ENCODE results near the gene NUMBL. TPM values are rescaled to one million over a fixed set of nuclear protein-coding genes. Genes with fewer than 3 reads are reported as not detected.

Gene NUMBL
- total RNA-seq, 1 donor from 2014 or later, result 17.7 TPM

GRCh38 chr19:40646743-40647254, 43.7 kb downstream of the NUMBL start:
- no peaks in the 10 kb centered on the region for H3K9me3 ChIP-seq
- intact Hi-C loops (cut with DNase I), result no loop called here
- ATAC-seq (peak in 1 of 2 donors; percentile 27), DNase-seq (peak; percentile 9)
- no peak overlapping the region for H3K4me3 ChIP-seq
- TF ChIP-seq CTCF (IDR thresholded peaks at IDR 0.05), result no peak
- peak overlapping the region; percentile 65 for H3K27ac ChIP-seq
- H3K27me3 ChIP-seq (ENCODE audit: low read depth), result no peaks in the 10 kb centered on the region
- H3K4me1 ChIP-seq, result peaks cover 17% of the 10 kb centered on the region
- no peaks in the 10 kb centered on the region for H3K36me3 ChIP-seq

- Histone ChIP-seq H3K36me3 (no peaks in the 10 kb centered on the region), H3K9me3 (no peaks in the 10 kb centered on the region), H3K4me3 (no peak overlapping the region), H3K4me1 (peaks cover 23% of the 10 kb centered on the region), H3K27ac (no peak overlapping the region), H3K27me3 (ENCODE audit: low read depth) (no peaks in the 10 kb centered on the region)
- TF ChIP-seq CTCF (IDR thresholded peaks at IDR 0.05), result no peak
- intact Hi-C loops (cut with DNase I), result no loop called here
- no peak for DNase-seq
- no peak for ATAC-seq
Measured at GRCh38 chr19:40642757-40643305, 47.6 kb downstream of the NUMBL start.

GRCh38 chr19:40642051-40642706, 48.3 kb downstream of the NUMBL start:
- TF ChIP-seq CTCF (IDR thresholded peaks at IDR 0.05), result no peak
- no peaks in the 10 kb centered on the region for H3K27me3 ChIP-seq (ENCODE audit: low read depth)
- H3K36me3 ChIP-seq, result no peaks in the 10 kb centered on the region
- H3K4me1 ChIP-seq, result peaks cover 23% of the 10 kb centered on the region
- intact Hi-C loops (cut with DNase I), result no loop called here
- H3K9me3 ChIP-seq, result no peaks in the 10 kb centered on the region
- no peak overlapping the region for H3K27ac ChIP-seq
- DNase-seq, result no peak
- H3K4me3 ChIP-seq, result no peak overlapping the region
- no peak for ATAC-seq

- TF ChIP-seq CTCF (IDR thresholded peaks at IDR 0.05), result no peak
- peak overlapping the region; percentile 46 for H3K27ac ChIP-seq
- H3K4me1 ChIP-seq, result peaks cover 14% of the 10 kb centered on the region
- H3K9me3 ChIP-seq, result no peaks in the 10 kb centered on the region
- ATAC-seq, result no peak
- peaks cover 6% of the 10 kb centered on the region for H3K27me3 ChIP-seq (ENCODE audit: low read depth)
- DNase-seq, result no peak
- H3K4me3 ChIP-seq, result no peak overlapping the region
- intact Hi-C loops (cut with DNase I), result no loop called here
- H3K36me3 ChIP-seq, result no peaks in the 10 kb centered on the region
Measured at GRCh38 chr19:40641281-40641680, 49.2 kb downstream of the NUMBL start.

- Histone ChIP-seq H3K4me1 (peaks cover 14% of the 10 kb centered on the region), H3K36me3 (no peaks in the 10 kb centered on the region), H3K9me3 (no peaks in the 10 kb centered on the region), H3K27me3 (ENCODE audit: low read depth) (peaks cover 8% of the 10 kb centered on the region), H3K4me3 (no peak overlapping the region), H3K27ac (peak overlapping the region; percentile 46)
- peak in 1 of 2 donors; percentile 44 for ATAC-seq
- intact Hi-C loops (cut with DNase I), result no loop called here
- DNase-seq, result no peak
- TF ChIP-seq CTCF (IDR thresholded peaks at IDR 0.05), result no peak
Measured at GRCh38 chr19:40640744-40641143, 49.7 kb downstream of the NUMBL start.

All from lower lobe of right lung (tissue), 2 donors.